Gastroesophageal sphincter (tissue), 3 donors: ENCODE results near the gene CCNG1.

Experiments
- CTCF ChIP-seq, 4 experiments: fragments of 200-600 bp in 2 of 4; fragments of 450-650 bp in 2 of 4; sonication (generic) in 1 of 4; IDR thresholded peaks; one replicate each; pipeline ENCODE4 v1.5.1; 2017 to 2019; ENCODE audit warnings: antibody characterized with exemption in 4 of 4, mild to moderate bottlenecking in 2 of 4, moderate library complexity in 2 of 4
- POLR2A ChIP-seq, 2 donors: fragments of 450-650 bp; IDR thresholded peaks; one replicate each; pipeline ENCODE4 v1.6.1; 2017; ENCODE audit warnings: antibody characterized with exemption in 2 of 2, mild to moderate bottlenecking in 2 of 2, moderate library complexity in 1 of 2

GRCh38 chr5:163453705-163454104 is 16.3 kb downstream of the CCNG1 start:
- TF ChIP-seq CTCF (IDR thresholded peaks at IDR 0.05) (no peak), POLR2A (IDR thresholded peaks at IDR 0.05) (no peak)
